ENCODE data around the gene GIMAP8. TPM values are rescaled to one million over a fixed set of nuclear protein-coding genes. Genes with fewer than 3 reads are reported as not detected.
A peak's percentile ranks its signal among the peaks of the same experiment; 100 is the strongest.

The GIMAP8 gene
- total RNA-seq, 5 donors from 2014 or later (not counting 1 experiment from before 2014, with no cell fraction given): 17.8 to 54.6 (median 50.1) TPM

GRCh38 chr7:150442811-150443210 is 7.6 kb upstream of the GIMAP8 start:
- CTCF ChIA-PET: no interaction called here

DNA sequence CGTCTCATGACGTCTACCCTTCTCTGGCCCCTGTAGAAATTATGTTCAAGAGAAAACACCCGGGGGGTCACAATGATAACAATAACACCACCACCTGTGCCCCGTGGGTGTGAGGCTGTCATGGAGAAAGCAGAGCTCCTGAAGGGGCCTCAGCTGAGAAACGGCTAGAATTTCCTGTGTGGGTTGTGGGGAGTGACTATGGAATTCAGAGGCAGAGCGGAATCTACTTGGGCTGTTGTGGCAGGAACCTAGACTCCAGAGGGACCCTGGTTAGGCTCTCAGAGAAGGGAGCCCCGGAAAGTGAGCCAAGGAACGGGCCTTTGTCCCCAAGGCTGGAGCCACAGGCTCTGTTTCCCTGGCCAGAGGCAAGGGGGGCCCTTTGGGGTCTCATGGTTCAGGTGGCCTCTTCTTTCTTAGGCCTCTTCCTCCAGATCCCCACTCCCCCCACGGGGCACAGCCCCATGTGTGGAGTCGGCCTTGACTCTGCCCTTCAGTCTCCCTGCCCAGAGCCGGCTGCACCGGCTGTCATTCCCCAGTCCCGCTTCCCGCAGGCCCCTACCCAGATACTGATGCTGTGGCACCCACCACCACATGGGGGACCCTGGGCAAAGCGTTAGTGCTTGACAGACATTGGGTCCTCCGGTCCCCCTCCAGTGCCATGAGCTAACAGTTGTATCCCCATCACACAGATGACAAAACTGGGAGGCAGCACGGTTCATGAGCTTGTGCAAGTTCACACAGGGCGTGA is 6.5 kb upstream of the GIMAP8 start:
- ChIA-PET POLR2A (no interaction called here), CTCF (interaction anchor here in 1 of 2 donors (0.5 kb wide), 1 partner anchor 255 kb away, joined by 4 read pairs; no protein-coding TSS in a partner anchor)
- Histone ChIP-seq H3K36me3 (ENCODE audit: control insufficient read depth in 2 of 2, extremely low read depth in 1 of 2, insufficient read depth in 1 of 2, low read length in 1 of 2) (no peaks in the 10 kb centered on the region), H3K27ac (ENCODE audit: low read length) (no peak overlapping the region), H3K9me3 (no peaks in the 10 kb centered on the region), H3K4me3 (ENCODE audit: control insufficient read depth in 1 of 2, extremely low read depth in 1 of 2, low read length in 1 of 2) (no peak overlapping the region), H3K4me1 (ENCODE audit: control insufficient read depth in 1 of 2, extremely low read depth in 1 of 2, insufficient read depth in 2 of 2, low read length in 2 of 2) (peaks cover 9 to 37% of the 10 kb centered on the region in 2 experiments), H3K27me3 (replicated peaks in 1 of 2; ENCODE audit: control insufficient read depth in 2 of 2, extremely low read depth in 1 of 2, insufficient read depth in 2 of 2, low read length in 1 of 2) (no peaks in the 10 kb centered on the region)
- 92% methylated on average over 14 of the region's 18 CpGs for WGBS (ENCODE audit: insufficient coverage)
- Mint-ChIP-seq H3K4me3 (no peak overlapping the region), H3K9me3 (peaks cover 0 to 13% (median 4%) of the 10 kb centered on the region in 3 donors), H3K36me3 (no peaks in the 10 kb centered on the region), H3K4me1 (peaks cover 36 to 47% (median 38%) of the 10 kb centered on the region in 3 donors), H3K27me3 (no peaks in the 10 kb centered on the region), H3K27ac (no peak overlapping the region)
- DNase-seq (no peak), ATAC-seq (replicated peaks in 1 of 4) (no peak)

More at GRCh38 chr7:150442811-150443210, 7.6 kb upstream of the GIMAP8 start:
- Histone ChIP-seq H3K9me3 (no peaks in the 10 kb centered on the region), H3K36me3 (ENCODE audit: control insufficient read depth in 2 of 2, extremely low read depth in 1 of 2, insufficient read depth in 1 of 2, low read length in 1 of 2) (no peaks in the 10 kb centered on the region), H3K4me3 (ENCODE audit: control insufficient read depth in 1 of 2, extremely low read depth in 1 of 2, low read length in 1 of 2) (no peak overlapping the region), H3K4me1 (ENCODE audit: control insufficient read depth in 1 of 2, extremely low read depth in 1 of 2, insufficient read depth in 2 of 2, low read length in 2 of 2) (peaks cover 4 to 25% of the 10 kb centered on the region in 2 experiments), H3K27me3 (replicated peaks in 1 of 2; ENCODE audit: control insufficient read depth in 2 of 2, extremely low read depth in 1 of 2, insufficient read depth in 2 of 2, low read length in 1 of 2) (no peaks in the 10 kb centered on the region), H3K27ac (ENCODE audit: low read length) (no peak overlapping the region)
- POLR2A ChIA-PET: no interaction called here
- Mint-ChIP-seq H3K4me1 (peaks cover 25 to 35% (median 28%) of the 10 kb centered on the region in 3 donors), H3K4me3 (no peak overlapping the region), H3K27ac (no peak overlapping the region), H3K36me3 (no peaks in the 10 kb centered on the region), H3K9me3 (peaks cover 0 to 13% (median 4%) of the 10 kb centered on the region in 3 donors), H3K27me3 (no peaks in the 10 kb centered on the region)
- ATAC-seq (replicated peaks in 1 of 4): no peak
- no peak for DNase-seq
- WGBS (ENCODE audit: insufficient coverage): 95% methylated on average over 20 of the region's 20 CpGs

- H3K4me3 ChIP-seq (ENCODE audit: control insufficient read depth in 1 of 2, extremely low read depth in 1 of 2, low read length in 1 of 2): no peak overlapping the region
- peaks cover 36 to 49% (median 43%) of the 10 kb centered on the region in 3 donors for H3K4me1 Mint-ChIP-seq
- no peaks in the 10 kb centered on the region for H3K36me3 ChIP-seq (ENCODE audit: control insufficient read depth in 2 of 2, extremely low read depth in 1 of 2, insufficient read depth in 1 of 2, low read length in 1 of 2)
- DNase-seq (no peak), ATAC-seq (replicated peaks in 1 of 4) (no peak)
- no peaks in the 10 kb centered on the region for H3K36me3 Mint-ChIP-seq
- peaks cover 15 to 45% of the 10 kb centered on the region in 2 experiments for H3K4me1 ChIP-seq (ENCODE audit: control insufficient read depth in 1 of 2, extremely low read depth in 1 of 2, insufficient read depth in 2 of 2, low read length in 2 of 2)
- POLR2A ChIA-PET: no interaction called here
- H3K9me3 Mint-ChIP-seq: peaks cover 0 to 13% (median 4%) of the 10 kb centered on the region in 3 donors
- 91% methylated on average over 7 of the region's 7 CpGs for WGBS (ENCODE audit: insufficient coverage)
- H3K27me3 Mint-ChIP-seq: no peaks in the 10 kb centered on the region
- H3K4me3 Mint-ChIP-seq: no peak overlapping the region
- no peaks in the 10 kb centered on the region for H3K9me3 ChIP-seq
- H3K27ac ChIP-seq (ENCODE audit: low read length): no peak overlapping the region
- no peaks in the 10 kb centered on the region for H3K27me3 ChIP-seq (replicated peaks in 1 of 2; ENCODE audit: control insufficient read depth in 2 of 2, extremely low read depth in 1 of 2, insufficient read depth in 2 of 2, low read length in 1 of 2)
- no peak overlapping the region for H3K27ac Mint-ChIP-seq
- CTCF ChIA-PET: interaction anchor here (0.5 to 0.7 kb wide), 3 partner anchors 96 to 310 kb away, joined by 3 to 8 read pairs (median 4); no protein-coding TSS in a partner anchor
These were observed 5.6 kb upstream of the GIMAP8 start for GRCh38 chr7:150444674-150445365.

DNA sequence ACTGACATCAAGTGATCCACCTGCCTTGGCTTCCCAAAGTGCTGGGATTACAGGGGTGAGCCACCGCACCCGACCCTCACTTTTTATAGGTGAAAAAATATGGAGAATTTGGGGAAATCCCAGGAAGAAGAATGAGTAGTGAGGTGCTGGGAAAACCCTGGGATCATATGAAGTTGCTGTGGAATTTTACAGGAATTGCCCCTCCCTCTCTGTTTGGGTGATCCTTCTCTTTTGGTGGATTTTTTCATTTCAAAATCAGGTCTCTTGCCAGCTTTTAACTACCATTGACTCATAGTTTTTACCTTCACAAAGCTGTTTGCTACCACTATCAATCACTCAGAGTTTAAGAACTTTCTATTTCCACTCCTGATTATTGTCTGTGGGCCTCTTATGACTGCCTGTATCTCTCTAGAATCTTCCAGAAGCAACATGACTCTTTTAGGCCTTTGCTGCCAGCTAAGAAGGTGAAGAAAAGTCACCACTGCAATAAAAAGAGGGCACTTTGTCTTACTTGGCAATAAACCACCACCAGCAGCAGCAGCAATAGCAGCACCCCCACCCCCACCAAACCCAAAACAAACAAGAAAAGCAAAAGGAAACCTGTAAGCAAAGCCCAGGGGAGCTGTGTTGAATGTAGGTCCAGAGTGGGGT is 4.0 kb upstream of the GIMAP8 start:
- peak overlapping the region; percentile 46 for H3K27ac ChIP-seq (ENCODE audit: low read length)
- no peaks in the 10 kb centered on the region for H3K9me3 ChIP-seq
- Mint-ChIP-seq H3K9me3 (peaks cover 0 to 10% (median 2%) of the 10 kb centered on the region in 3 donors), H3K4me3 (peak overlapping the region in 1 of 3 donors; percentile 30), H3K36me3 (peaks cover 6% of the 10 kb centered on the region), H3K4me1 (peaks cover 47 to 54% (median 47%) of the 10 kb centered on the region in 3 donors), H3K27me3 (no peaks in the 10 kb centered on the region), H3K27ac (peak overlapping the region; percentile 80 to 99)
- no peak overlapping the region for H3K4me3 ChIP-seq (ENCODE audit: control insufficient read depth in 1 of 2, extremely low read depth in 1 of 2, low read length in 1 of 2)
- ATAC-seq (replicated peaks in 1 of 4): no peak
- no peaks in the 10 kb centered on the region for H3K36me3 ChIP-seq (ENCODE audit: control insufficient read depth in 2 of 2, extremely low read depth in 1 of 2, insufficient read depth in 1 of 2, low read length in 1 of 2)
- H3K27me3 ChIP-seq (replicated peaks in 1 of 2; ENCODE audit: control insufficient read depth in 2 of 2, extremely low read depth in 1 of 2, insufficient read depth in 2 of 2, low read length in 1 of 2): no peaks in the 10 kb centered on the region
- WGBS (ENCODE audit: insufficient coverage): 100% methylated on average over 1 of the region's 2 CpGs
- POLR2A ChIA-PET: interaction anchor here in 1 of 2 donors (0.6 kb wide), 1 partner anchor 313 kb away, joined by 5 read pairs; no protein-coding TSS in a partner anchor
- peaks cover 21 to 60% of the 10 kb centered on the region in 2 experiments for H3K4me1 ChIP-seq (ENCODE audit: control insufficient read depth in 1 of 2, extremely low read depth in 1 of 2, insufficient read depth in 2 of 2, low read length in 2 of 2)
- peak in 1 of 35 experiments; percentile 20 for DNase-seq
- CTCF ChIA-PET: interaction anchor here (0.6 to 6.3 kb wide), 5 partner anchors 92 to 529 kb away, joined by 3 to 68 read pairs (median 4); partner anchors contain the start of gene GIMAP2 (in 1 of the 2)

- Mint-ChIP-seq H3K4me3 (peak overlapping the region; percentile 98 to 100 (median 99)), H3K36me3 (peaks cover 16% of the 10 kb centered on the region), H3K27me3 (no peaks in the 10 kb centered on the region), H3K4me1 (peaks cover 48 to 58% (median 56%) of the 10 kb centered on the region in 3 donors), H3K9me3 (no peaks in the 10 kb centered on the region), H3K27ac (peak overlapping the region; percentile 97 to 99)
- ChIA-PET POLR2A (interaction anchor here (0.6 to 0.9 kb wide), 3 partner anchors 57 to 1411 kb away, joined by 3 to 6 read pairs (median 3); no protein-coding TSS in a partner anchor), CTCF (interaction anchor here (0.6 to 6.3 kb wide), 20 partner anchors 15 to 311 kb away, joined by 3 to 68 read pairs (median 4); partner anchors contain the start of genes GIMAP1 (in 1 of the 2), GIMAP2 (in 1 of the 2), GIMAP4 (in 1 of the 2) and GIMAP7 (in 1 of the 2))
- 61% methylated on average over 29 of the region's 32 CpGs for WGBS (ENCODE audit: insufficient coverage)
- Histone ChIP-seq H3K9me3 (no peaks in the 10 kb centered on the region), H3K27me3 (replicated peaks in 1 of 2; ENCODE audit: control insufficient read depth in 2 of 2, extremely low read depth in 1 of 2, insufficient read depth in 2 of 2, low read length in 1 of 2) (no peaks in the 10 kb centered on the region), H3K4me3 (ENCODE audit: control insufficient read depth in 1 of 2, extremely low read depth in 1 of 2, low read length in 1 of 2) (peak overlapping the region in 1 of 2 donors; percentile 15), H3K27ac (ENCODE audit: low read length) (peak overlapping the region; percentile 94), H3K36me3 (ENCODE audit: control insufficient read depth in 2 of 2, extremely low read depth in 1 of 2, insufficient read depth in 1 of 2, low read length in 1 of 2) (no peaks in the 10 kb centered on the region), H3K4me1 (ENCODE audit: control insufficient read depth in 1 of 2, extremely low read depth in 1 of 2, insufficient read depth in 2 of 2, low read length in 2 of 2) (peaks cover 23 to 61% of the 10 kb centered on the region in 2 experiments)
- DNase-seq (peak in 1 of 35 experiments; percentile 12), ATAC-seq (replicated peaks in 1 of 4) (peak in 1 of 4 experiments; percentile 3)
These were observed 2.3 kb upstream of the GIMAP8 start for GRCh38 chr7:150447966-150448788.
